NT2/D1 (cell line): ENCODE measurements around the gene SEMG1.

ENCODE experiments used
- YY1 ChIP-seq: IDR thresholded peaks from 2 replicates; pipeline ENCODE4 v1.6.1; 2011; ENCODE audit not compliant: insufficient read length, insufficient read depth
- ZNF274 ChIP-seq: IDR thresholded peaks from 2 replicates; pipeline ENCODE4 v1.6.1; 2011; ENCODE audit warnings: mild to moderate bottlenecking, low read depth, low read length

DNA sequence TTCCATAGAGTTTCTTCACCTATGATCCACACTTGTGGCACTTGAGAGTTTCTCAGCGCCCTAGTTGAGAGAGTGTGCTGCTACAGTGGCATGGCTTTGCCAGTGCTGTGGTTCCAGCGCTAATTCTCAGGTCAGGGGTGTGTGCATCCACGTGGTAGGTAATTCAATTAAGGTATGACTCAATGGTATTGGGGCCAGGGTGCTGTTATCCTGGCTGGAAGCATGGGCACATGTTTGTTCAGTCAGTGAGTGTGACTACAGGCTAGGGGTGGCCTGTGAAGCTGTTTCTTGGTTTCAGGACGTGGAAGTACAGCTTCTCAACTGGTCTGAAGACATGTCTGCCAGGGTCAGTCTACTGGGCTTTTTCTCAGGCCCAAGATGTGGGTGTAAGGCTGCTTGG lies 11.3 kb downstream of the SEMG1 start:
- TF ChIP-seq ZNF274 (no peak), YY1 (no peak)
